K562 (cell line): ENCODE data around the gene TYSND1. TPM values are rescaled to one million over a fixed set of nuclear protein-coding genes. Genes with fewer than 3 reads are reported as not detected.

Experiments used
- ATAC-seq: fragments of 200-7000 bp; cut with Tn5 transposase; 3 replicates; pipeline ENCODE4 v1.9.1; 2020; ENCODE audit warnings: moderate library complexity
- BruUV-seq: library from RNA; stranded (reverse); fragments of 400-500 nt; replicated peaks from 2 replicates; lab custom pipeline; 2021; lab: Mats Ljungman, UMichigan
- CTCF ChIA-PET: fragments of 300-600 bp; formaldehyde crosslinking; extraction: SDS; loops from one replicate; lab custom pipeline; 2021; ENCODE audit warnings: low intra/inter-chr PET ratio; lab: Yijun Ruan, JAX
- POLR2A ChIA-PET: fragments of 300-600, 350-650 bp; sonication (Branson Sonifier 250); formaldehyde crosslinking; extraction: SDS; loops from one replicate; lab custom pipeline; 2021; ENCODE audit warnings: antibody characterized with exemption, inconsistent platforms; lab: Yijun Ruan, JAX
- DNase-seq, 4 experiments: peaks; one replicate each; pipeline versions ENCODE4 v3.0.0 to v3.0.0-alpha.2; 2011 to 2018; ENCODE audit warnings: low spot score in 3 of 4, mixed read lengths in 3 of 4; ENCODE audit errors: extremely low read depth in 1 of 4
- FAIRE-seq: peaks from 2 replicates; lab custom pipeline; 2011; peaks lifted over from hg19 to GRCh38; lab: Jason Lieb, UNC
- H2AFZ ChIP-seq: 2 replicates; pipeline ENCODE4 v1.6.0; 2011; ENCODE audit warnings: low read depth, low read length, control low read depth, inconsistent platforms
- H3K27ac ChIP-seq: fragments of 200-600 bp; 3 replicates; pipeline ENCODE4 v1.8.0; 2011; ENCODE audit warnings: low read depth, mild to moderate bottlenecking, control low read depth, inconsistent platforms, low read length, moderate library complexity, mixed read lengths; ENCODE audit errors: extremely low read depth
- H3K27me3 ChIP-seq, 2 experiments: fragments of 300-600 bp in 1 of 2; 2 replicates in 1 of 2; 3 replicates in 1 of 2; pipeline versions ENCODE4 v1.6.0 to v1.8.0; 2011; ENCODE audit warnings: inconsistent platforms in 2 of 2, low read length in 2 of 2, mild to moderate bottlenecking in 1 of 2, mixed read lengths in 1 of 2, moderate library complexity in 1 of 2; ENCODE audit not compliant: control insufficient read depth in 2 of 2, insufficient read depth in 2 of 2
- H3K36me3 ChIP-seq: fragments of 300-600 bp; 3 replicates; pipeline ENCODE4 v1.8.0; 2011; ENCODE audit warnings: mild to moderate bottlenecking, low read length, inconsistent platforms; ENCODE audit not compliant: control insufficient read depth, insufficient read depth
- H3K4me1 ChIP-seq, 2 experiments: fragments of 200-600 bp in 1 of 2; replicated peaks in 1 of 2; 2 replicates in 1 of 2; 3 replicates in 1 of 2; pipeline versions ENCODE4 v1.5.1 to v1.8.0; 2011; ENCODE audit warnings: inconsistent platforms in 2 of 2, low read length in 2 of 2, mild to moderate bottlenecking in 1 of 2, mixed read lengths in 1 of 2, moderate library complexity in 1 of 2; ENCODE audit not compliant: control insufficient read depth in 2 of 2, insufficient read depth in 2 of 2
- H3K4me2 ChIP-seq: 2 replicates; pipeline ENCODE4 v1.6.1; 2011; ENCODE audit warnings: low read length, control low read depth, inconsistent platforms, mixed read lengths; ENCODE audit not compliant: insufficient read depth
- H3K4me3 ChIP-seq: fragments of 200-600 bp; sonication (generic), shearing (Covaris generic); 2 replicates; pipeline ENCODE4 v1.5.1; 2016; ENCODE audit warnings: control low read depth, inconsistent platforms
- H3K79me2 ChIP-seq: fragments of 200-600 bp; 3 replicates; pipeline ENCODE4 v1.8.0; 2011; ENCODE audit warnings: low read length, inconsistent platforms; ENCODE audit not compliant: control insufficient read depth, insufficient read depth
- H3K9ac ChIP-seq, 2 experiments: 2 replicates each; pipeline versions ENCODE4 v1.6.0 to v1.6.1; 2011; ENCODE audit warnings: low read depth in 2 of 2, low read length in 2 of 2, control low read depth in 1 of 2, inconsistent platforms in 1 of 2, mild to moderate bottlenecking in 1 of 2, mixed read lengths in 1 of 2; ENCODE audit not compliant: insufficient read depth in 1 of 2
- H3K9me1 ChIP-seq: one replicate; pipeline ENCODE4 v1.6.0; 2011; ENCODE audit warnings: inconsistent platforms, mild to moderate bottlenecking, low read length, moderate library complexity; ENCODE audit not compliant: control insufficient read depth, insufficient read depth
- H3K9me3 ChIP-seq: replicated peaks from 2 replicates; pipeline ENCODE4 v1.5.1; 2011; ENCODE audit warnings: low read depth, low read length, inconsistent platforms; ENCODE audit not compliant: control insufficient read depth, insufficient read depth
- H4K20me1 ChIP-seq: replicated peaks from 2 replicates; pipeline ENCODE4 v1.6.1; 2011; ENCODE audit warnings: low read length, inconsistent platforms, mixed read lengths; ENCODE audit not compliant: control insufficient read depth, insufficient read depth
- ADNP ChIP-seq: fragments of 200-800 bp; sonication (Bioruptor generic); IDR thresholded peaks from 2 replicates; pipeline ENCODE4 v1.6.1; 2016; ENCODE audit warnings: missing genetic modification characterization, missing compliant biosample characterization
- BCOR ChIP-seq: fragments of 450-650 bp; IDR thresholded peaks from 2 replicates; pipeline ENCODE4 v1.6.1; 2016
- CBX1 ChIP-seq: sonication (generic); IDR thresholded peaks from 2 replicates; pipeline ENCODE4 v1.6.1; 2016; ENCODE audit warnings: antibody characterized with exemption, low read depth, mild to moderate bottlenecking
- CEBPG ChIP-seq, 3 experiments: fragments of 200-800 bp in 1 of 3; sonication (Bioruptor generic) in 1 of 3; sonication (generic) in 1 of 3; formaldehyde crosslinking in 1 of 3; IDR thresholded peaks in 2 of 3; conservative IDR thresholded peaks in 1 of 3; 2 replicates each; pipeline versions ENCODE4 v1.6.1 to v1.8.0; 2016 to 2022; ENCODE audit warnings: missing compliant biosample characterization in 2 of 3, missing genetic modification characterization in 2 of 3, mild to moderate bottlenecking in 1 of 3, missing genetic modification reagents in 1 of 3
- EWSR1 ChIP-seq: fragments of 450-650 bp; IDR thresholded peaks from 2 replicates; pipeline ENCODE4 v1.6.1; 2018; ENCODE audit warnings: borderline replicate concordance, mild to moderate bottlenecking, low read depth, moderate library complexity; ENCODE audit not compliant: partially characterized antibody
- HDAC2 ChIP-seq: fragments of 450-650 bp; IDR thresholded peaks from 2 replicates; pipeline ENCODE4 v1.6.1; 2016; ENCODE audit warnings: mild to moderate bottlenecking
- KDM1A ChIP-seq, 2 experiments: fragments of 450-650 bp; IDR thresholded peaks; 2 replicates each; pipeline ENCODE4 v1.6.1; 2016; ENCODE audit warnings: mild to moderate bottlenecking in 2 of 2
- MYBL2 ChIP-seq, 2 experiments: fragments of 450-650 bp in 1 of 2; sonication (generic) in 1 of 2; formaldehyde crosslinking in 1 of 2; IDR thresholded peaks; 2 replicates each; pipeline versions ENCODE4 v1.6.1 to v1.8.1; 2017 to 2022; ENCODE audit warnings: borderline replicate concordance in 1 of 2, inconsistent platforms in 1 of 2, low read depth in 1 of 2, mild to moderate bottlenecking in 1 of 2, missing genetic modification reagents in 1 of 2, moderate library complexity in 1 of 2
- POLR2G ChIP-seq: fragments of 200-400 bp; formaldehyde crosslinking; IDR thresholded peaks from 2 replicates; pipeline ENCODE4 v1.6.1; 2017; ENCODE audit warnings: low read depth, mild to moderate bottlenecking, antibody characterized with exemption, low read length, moderate library complexity
- RBM25 ChIP-seq: fragments of 200-400 bp; formaldehyde crosslinking; IDR thresholded peaks from 2 replicates; pipeline ENCODE4 v1.6.1; 2018; ENCODE audit warnings: low read length, low read depth, moderate library complexity; ENCODE audit not compliant: severe bottlenecking
- RCOR1 ChIP-seq, 2 experiments: IDR thresholded peaks; 2 replicates each; pipeline ENCODE4 v1.6.1; 2012; ENCODE audit warnings: low read depth in 2 of 2, low read length in 2 of 2, borderline replicate concordance in 1 of 2, improper control_type of control experiment in 1 of 2
- SNIP1 ChIP-seq: fragments of 450-650 bp; IDR thresholded peaks from 2 replicates; pipeline ENCODE4 v1.7.1; 2017; ENCODE audit warnings: low read depth, mild to moderate bottlenecking
- ZNF175 ChIP-seq: fragments of 200-800 bp; sonication (Bioruptor generic); IDR thresholded peaks from 2 replicates; pipeline ENCODE4 v1.6.1; 2016; ENCODE audit warnings: low read depth, mild to moderate bottlenecking, missing genetic modification characterization, missing compliant biosample characterization
- ZNF184 ChIP-seq: sonication (generic); formaldehyde crosslinking; IDR thresholded peaks from 2 replicates; pipeline ENCODE4 v1.5.0; 2020; ENCODE audit warnings: missing genetic modification reagents
- WGBS: fragments of 100-300 bp; shearing (Covaris generic); methylation state at CpG from one replicate; pipeline ENCODE4 v1.1.6; 2016; ENCODE audit warnings: low coverage, mixed read lengths; ENCODE audit not compliant: insufficient coverage; ENCODE audit errors: missing lambda C conversion rate; 5-methylcytosine and 5-hydroxymethylcytosine counted together
- in situ Hi-C: fragments of 300-500 bp; cut with MboI; formaldehyde crosslinking; loops from 4 replicates; pipeline ENCODE4 v1.15.0; 2018; ENCODE audit warnings: inconsistent platforms, mixed read lengths
- intact Hi-C: fragments of 100-400 bp; cut with micrococcal nuclease; formaldehyde crosslinking; loops from 2 replicates; pipeline ENCODE4 v1.14.2; 2022
- polyA plus RNA-seq, 8 experiments: library from polyadenylated mRNA; depleted of rRNA in 4 of 8; stranded (reverse) in 5 of 8; unstranded in 3 of 8; fragments of >200 nt; fragmentation: Nextera tagmentation in 2 of 8; fragmentation: Illumina TruSeq in 1 of 8; extraction: Ambion mirVana in 2 of 8; extraction: Trizol in 1 of 8; gene quantifications; 2 replicates each; pipeline versions ENCODE4 v1.2.1 to v1.2.3, GENCODE V29; 2011 to 2014; ENCODE audit warnings: inconsistent platforms in 1 of 8, missing spikeins in 1 of 8
- total RNA-seq, 7 experiments: library from RNA; depleted of rRNA in 6 of 7; stranded (reverse); fragments of >200 nt in 6 of 7; fragmentation: Illumina TruSeq in 2 of 7; extraction: Trizol in 2 of 7; gene quantifications; 2 replicates each; pipeline versions ENCODE4 v1.2.1 to v1.2.3, GENCODE V29; 2011 to 2021; ENCODE audit warnings: low replicate concordance in 1 of 7

TYSND1 gene
- total and polyA plus RNA-seq, 9 of the 15 experiments (the other 6 are each of a cell fraction or from before 2014, with no cell fraction given), result 0.60 to 2.0 (median 1.3) TPM

GRCh38 chr10:70130878-70131559, 15.5 kb downstream of the TYSND1 start:
- no TSS peak for BruUV-seq
- FAIRE-seq, result no peak

GRCh38 chr10:70126700-70127395, 19.7 kb downstream of the TYSND1 start:
- Histone ChIP-seq H2AFZ (no peak overlapping the region), H3K27ac (no peak overlapping the region), H3K9ac (peak overlapping the region in 1 of 2 experiments; percentile 38; a peak in 1 of 4 replicates), H3K4me1 (peaks cover 5 to 20% of the 10 kb centered on the region in 2 experiments; a peak in 4 of 5 replicates), H3K27me3 (no peaks in the 10 kb centered on the region), H3K79me2 (peaks cover 11% of the 10 kb centered on the region), H3K9me1 (no peaks in the 10 kb centered on the region), H3K4me2 (no peak overlapping the region), H3K9me3 (no peaks in the 10 kb centered on the region), H3K36me3 (peaks cover 2% of the 10 kb centered on the region; the same call in 2 of the 3 replicates), H4K20me1 (no peaks in the 10 kb centered on the region; the same call in 1 of the 2 replicates), H3K4me3 (no peak overlapping the region)
- intact Hi-C loops, result no loop called here
- FAIRE-seq, result no peak
- no TSS peak for BruUV-seq
- no peak for DNase-seq
- TF ChIP-seq RCOR1 (IDR thresholded peaks at IDR 0.05; ENCODE audit: borderline replicate concordance in 1 of 2, low read depth in 2 of 2, low read length in 2 of 2) (0 out of 4 replicates have a peak, but pooled peaks of 1 of the 2 experiments have one; percentile 39), BCOR (peak; percentile 90), ZNF184 (CRISPR knock-in tag) (no peak), POLR2G (0 out of 2 replicates have a peak, but pooled peaks have one; percentile 30), MYBL2 (IDR thresholded peaks at IDR 0.05; ENCODE audit: low read depth) (no peak), MYBL2 (CRISPR knock-in tag; IDR thresholded peaks at IDR 0.05; ENCODE audit: borderline replicate concordance) (no peak), CBX1 (0 out of 2 replicates have a peak, but pooled peaks have one; percentile 33), RBM25 (peak; percentile 87), KDM1A (IDR thresholded peaks at IDR 0.05) (peak; percentile 58 to 65), EWSR1 (no peak), HDAC2 (0 out of 2 replicates have a peak, but pooled peaks have one; percentile 27), ZNF175 (CRISPR knock-in tag) (no peak), ADNP (peak; percentile 56; the same call in 1 of the 2 replicates)
- in situ Hi-C loops, result no loop called here
- CTCF ChIA-PET, result no interaction called here
- ATAC-seq, result no peak
- POLR2A ChIA-PET, result interaction anchor here (0.6 to 1.1 kb wide), 2 partner anchors 9 to 44 kb away, joined by 3 to 4 read pairs; partner anchors contain the start of gene SAR1A
- WGBS, result 79% methylated on average over 15 of the region's 15 CpGs

More at GRCh38 chr10:70130878-70131559, 15.5 kb downstream of the TYSND1 start:
- ChIA-PET POLR2A (interaction anchor here (0.6 to 0.7 kb wide), 2 partner anchors 11 to 215 kb away, joined by 3 read pairs; no protein-coding TSS in a partner anchor), CTCF (no interaction called here)
- peaks cover 23% of the 10 kb centered on the region for H3K79me2 ChIP-seq
- WGBS, result 16% methylated on average over 10 of the region's 10 CpGs
- no peak overlapping the region for H2AFZ ChIP-seq
- intact Hi-C loops, result no loop called here
- in situ Hi-C loops, result no loop called here
- TF ChIP-seq CEBPG (CRISPR knock-in tag; IDR thresholded peaks at IDR 0.05) (peak; percentile 31; the same call in 1 of the 2 replicates), CEBPG (tag; conservative IDR thresholded peaks at IDR 0.05 in 1 of 2, IDR thresholded peaks at IDR 0.05 in 1 of 2) (0 out of 4 replicates have a peak, but pooled peaks of 1 of the 2 experiments have one; percentile 35), SNIP1 (no peak)
- no peaks in the 10 kb centered on the region; the same call in 1 of the 2 replicates for H4K20me1 ChIP-seq
- no peaks in the 10 kb centered on the region for H3K9me3 ChIP-seq
- no peak for DNase-seq
- no peaks in the 10 kb centered on the region for H3K9me1 ChIP-seq
- ATAC-seq, result peak; percentile 6
- H3K27me3 ChIP-seq, result no peaks in the 10 kb centered on the region
- peaks cover 2% of the 10 kb centered on the region; the same call in 1 of the 3 replicates for H3K36me3 ChIP-seq
- no peak overlapping the region for H3K27ac ChIP-seq
- H3K4me2 ChIP-seq, result peak overlapping the region; percentile 79
- H3K9ac ChIP-seq, result peak overlapping the region; percentile 17 to 57; a peak in 2 of 4 replicates
- peaks cover 8 to 29% of the 10 kb centered on the region in 2 experiments; a peak in 4 of 5 replicates for H3K4me1 ChIP-seq
- peak overlapping the region; percentile 35 for H3K4me3 ChIP-seq
